ENCODE results near the gene TSHZ2.

Gene TSHZ2

DNA sequence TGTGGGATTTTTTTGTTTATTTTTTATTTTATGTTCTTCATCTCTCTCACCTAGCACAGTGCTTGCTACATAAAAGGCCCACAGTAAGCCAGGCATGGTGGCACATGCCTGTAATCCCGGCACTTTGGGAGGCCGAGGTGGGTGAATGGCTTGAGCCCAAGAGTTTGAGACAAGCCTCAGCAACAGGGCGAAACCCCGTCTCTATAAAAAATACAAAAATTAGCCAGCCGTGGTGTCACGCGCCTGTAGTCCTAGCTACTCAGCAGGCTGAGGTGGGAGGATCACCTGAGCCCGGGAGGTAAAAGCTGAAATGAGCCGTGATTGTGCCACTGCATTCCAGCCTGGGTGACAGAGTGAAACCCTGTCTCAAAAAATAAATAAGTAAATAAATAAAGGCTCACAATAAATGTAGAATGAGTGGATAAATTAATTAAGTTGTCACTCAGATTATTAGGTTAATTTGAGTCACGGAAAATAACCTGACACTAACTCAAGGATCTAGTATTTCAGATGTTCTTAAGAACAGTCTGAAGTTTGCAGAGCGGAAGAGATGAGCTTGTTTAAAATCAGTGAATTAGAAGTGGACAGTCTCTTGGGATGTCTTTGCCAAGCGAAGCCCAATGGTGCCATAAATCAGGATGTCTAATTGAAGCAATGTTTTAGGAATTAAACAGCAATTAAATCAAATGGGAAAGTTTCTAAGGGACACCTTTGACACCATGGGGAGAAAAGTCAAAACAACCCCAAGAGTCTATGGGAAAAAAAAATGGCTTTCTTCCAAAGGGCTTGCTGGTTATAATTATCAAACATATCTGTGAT, 407.1 kb downstream of the TSHZ2 start:
- TF ChIP-seq, protein P1, sequence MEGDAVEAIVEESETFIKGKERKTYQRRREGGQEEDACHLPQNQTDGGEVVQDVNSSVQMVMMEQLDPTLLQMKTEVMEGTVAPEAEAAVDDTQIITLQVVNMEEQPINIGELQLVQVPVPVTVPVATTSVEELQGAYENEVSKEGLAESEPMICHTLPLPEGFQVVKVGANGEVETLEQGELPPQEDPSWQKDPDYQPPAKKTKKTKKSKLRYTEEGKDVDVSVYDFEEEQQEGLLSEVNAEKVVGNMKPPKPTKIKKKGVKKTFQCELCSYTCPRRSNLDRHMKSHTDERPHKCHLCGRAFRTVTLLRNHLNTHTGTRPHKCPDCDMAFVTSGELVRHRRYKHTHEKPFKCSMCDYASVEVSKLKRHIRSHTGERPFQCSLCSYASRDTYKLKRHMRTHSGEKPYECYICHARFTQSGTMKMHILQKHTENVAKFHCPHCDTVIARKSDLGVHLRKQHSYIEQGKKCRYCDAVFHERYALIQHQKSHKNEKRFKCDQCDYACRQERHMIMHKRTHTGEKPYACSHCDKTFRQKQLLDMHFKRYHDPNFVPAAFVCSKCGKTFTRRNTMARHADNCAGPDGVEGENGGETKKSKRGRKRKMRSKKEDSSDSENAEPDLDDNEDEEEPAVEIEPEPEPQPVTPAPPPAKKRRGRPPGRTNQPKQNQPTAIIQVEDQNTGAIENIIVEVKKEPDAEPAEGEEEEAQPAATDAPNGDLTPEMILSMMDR (IDR thresholded peaks at IDR 0.05; ENCODE audit: low read depth, low read length, missing control alignments) = no peak
- H3K4me3 ChIP-seq (replicated peaks; ENCODE audit: low read depth, low read length) = no peak overlapping the region

DNA sequence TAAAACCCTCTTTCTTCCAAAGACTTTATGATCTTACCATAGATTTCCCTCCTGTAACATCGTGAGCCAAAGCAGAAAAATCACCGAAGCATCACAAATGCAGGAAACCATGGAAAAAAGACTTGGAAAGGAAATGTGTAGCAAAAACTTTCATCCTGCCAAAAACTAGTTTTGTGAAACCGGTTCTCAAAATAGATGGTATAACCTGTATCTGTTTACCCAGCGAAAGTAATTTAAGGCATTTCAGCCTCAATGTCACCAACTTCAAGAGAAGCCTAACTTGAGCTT, 407.6 kb downstream of the TSHZ2 start:
- no peak overlapping the region for H3K4me3 ChIP-seq (replicated peaks; ENCODE audit: low read depth, low read length)
- no peak for DNase-seq (ENCODE audit: extremely low read depth, low read depth)
- TF ChIP-seq, protein P1 (IDR thresholded peaks at IDR 0.05; ENCODE audit: low read depth, low read length, missing control alignments) = no peak

More for the DNA sequence above, 407.1 kb downstream of the TSHZ2 start:
- DNase-seq (ENCODE audit: extremely low read depth, low read depth) = no peak

DNA sequence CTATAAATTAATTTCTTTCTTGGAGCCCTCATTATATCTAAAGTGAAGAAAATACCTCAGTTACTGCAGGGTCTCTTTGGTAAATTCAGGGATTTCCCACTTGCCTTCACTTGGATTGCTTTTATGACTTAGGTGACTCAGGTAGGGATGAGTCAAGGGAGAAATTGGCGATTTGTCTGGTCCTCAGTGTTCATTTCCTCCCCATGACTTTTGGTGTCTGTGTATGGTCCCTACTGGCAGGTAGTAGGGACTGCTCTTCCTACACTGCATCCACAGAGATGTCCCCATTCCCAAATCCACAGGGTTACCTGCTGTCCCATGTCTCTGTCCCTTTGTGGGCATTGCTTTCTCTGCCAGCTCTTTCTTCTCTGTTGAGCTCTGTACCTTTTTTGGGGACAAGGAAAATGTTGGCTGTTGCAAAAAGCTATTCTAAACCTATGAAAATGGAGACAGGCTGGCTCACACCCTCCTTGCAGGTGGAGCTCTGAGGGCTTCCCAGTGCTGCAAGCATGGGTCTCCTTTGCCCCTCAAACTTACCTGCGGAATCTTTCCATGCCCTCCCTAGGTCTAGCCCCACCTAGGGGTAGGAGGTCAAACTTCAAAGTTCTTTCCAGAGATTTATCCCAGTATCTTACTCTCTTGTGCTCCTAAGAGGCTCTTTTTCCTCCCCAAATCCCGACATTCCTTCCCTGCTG, 409.6 kb downstream of the TSHZ2 start:
- TF ChIP-seq, protein P1 (IDR thresholded peaks at IDR 0.05; ENCODE audit: low read depth, low read length, missing control alignments) = peak; percentile 24
- DNase-seq (ENCODE audit: extremely low read depth, low read depth) = no peak
- no peak overlapping the region for H3K4me3 ChIP-seq (replicated peaks; ENCODE audit: low read depth, low read length)

- H3K4me3 ChIP-seq (replicated peaks; ENCODE audit: low read depth, low read length) = no peak overlapping the region
- TF ChIP-seq, protein P1 (IDR thresholded peaks at IDR 0.05; ENCODE audit: low read depth, low read length, missing control alignments) = no peak
- DNase-seq (ENCODE audit: extremely low read depth, low read depth) = no peak
Measured at GRCh38 chr20:53382263-53382844, 410.2 kb downstream of the TSHZ2 start.

GRCh38 chr20:53383916-53384315, 411.8 kb downstream of the TSHZ2 start:
- DNase-seq (ENCODE audit: extremely low read depth, low read depth) = no peak
- no peak overlapping the region for H3K4me3 ChIP-seq (replicated peaks; ENCODE audit: low read depth, low read length)
- TF ChIP-seq, protein P1 (IDR thresholded peaks at IDR 0.05; ENCODE audit: low read depth, low read length, missing control alignments) = no peak

DNA sequence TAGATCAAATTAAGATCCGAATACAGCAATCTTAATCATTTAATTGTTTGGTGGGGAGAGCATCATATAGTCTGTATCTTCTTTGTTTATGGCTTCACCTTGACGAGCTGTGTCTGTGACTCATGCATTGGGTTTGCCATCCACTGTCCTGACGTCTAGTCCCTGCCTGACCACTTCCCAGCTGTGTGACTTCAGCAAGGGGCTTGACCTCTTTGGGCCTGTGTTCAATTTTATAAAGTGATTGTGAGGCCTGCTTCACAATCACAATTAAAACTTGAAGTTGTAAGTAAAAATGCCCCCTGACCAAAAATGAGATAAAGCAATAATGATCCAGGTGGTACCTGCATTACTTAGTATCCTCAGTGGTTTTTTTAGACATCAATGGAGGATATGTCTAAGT, 412.2 kb downstream of the TSHZ2 start:
- no peak for DNase-seq (ENCODE audit: extremely low read depth, low read depth)
- TF ChIP-seq, protein P1 (IDR thresholded peaks at IDR 0.05; ENCODE audit: low read depth, low read length, missing control alignments) = no peak
- no peak overlapping the region for H3K4me3 ChIP-seq (replicated peaks; ENCODE audit: low read depth, low read length)
